ENCODE measurements around the gene KDM2A.
"Not testable (repeated sequence)": the region's sequence is repeated elsewhere in the genome, so short reads cannot be mapped to it uniquely, and the experiment has no call there.

Gene KDM2A

GRCh38 chr11:67253872-67254624, 135.0 kb downstream of the KDM2A start:
- DNase-seq (ENCODE audit: insufficient read length, low spot score) (no peak), FAIRE-seq (no peak)
- no peak for TF ChIP-seq CTCF (IDR thresholded peaks at IDR 0.05; ENCODE audit: insufficient read depth, missing control alignments)

- TF ChIP-seq CTCF (IDR thresholded peaks at IDR 0.05; ENCODE audit: insufficient read depth, missing control alignments), result no peak
- no peak for DNase-seq (ENCODE audit: insufficient read length, low spot score)
- no peak for FAIRE-seq
Measured at GRCh38 chr11:67254798-67255197, 135.7 kb downstream of the KDM2A start.

DNA sequence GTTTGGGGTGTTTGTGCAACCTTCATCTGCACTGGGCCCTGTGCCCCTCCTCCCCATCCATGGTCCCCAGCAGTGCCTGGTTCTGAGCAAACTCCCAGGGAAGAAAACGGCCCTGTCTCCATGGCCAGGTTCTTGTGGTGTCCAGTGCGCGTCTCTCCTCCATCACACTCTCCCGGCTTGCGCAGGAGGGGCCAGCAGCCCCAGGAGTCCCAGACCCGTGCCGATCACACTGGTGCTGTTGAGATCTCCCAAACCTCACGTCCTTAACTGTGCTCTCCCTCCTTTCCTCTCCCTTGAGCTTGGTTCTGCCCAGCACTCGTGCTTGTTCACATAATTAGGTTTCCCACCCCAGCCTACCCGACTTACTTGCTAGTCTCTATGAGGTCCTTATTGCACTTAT, 136.3 kb downstream of the KDM2A start:
- DNase-seq (ENCODE audit: insufficient read length, low spot score) (no peak), FAIRE-seq (no peak)
- no peak for TF ChIP-seq CTCF (IDR thresholded peaks at IDR 0.05; ENCODE audit: insufficient read depth, missing control alignments)

DNA sequence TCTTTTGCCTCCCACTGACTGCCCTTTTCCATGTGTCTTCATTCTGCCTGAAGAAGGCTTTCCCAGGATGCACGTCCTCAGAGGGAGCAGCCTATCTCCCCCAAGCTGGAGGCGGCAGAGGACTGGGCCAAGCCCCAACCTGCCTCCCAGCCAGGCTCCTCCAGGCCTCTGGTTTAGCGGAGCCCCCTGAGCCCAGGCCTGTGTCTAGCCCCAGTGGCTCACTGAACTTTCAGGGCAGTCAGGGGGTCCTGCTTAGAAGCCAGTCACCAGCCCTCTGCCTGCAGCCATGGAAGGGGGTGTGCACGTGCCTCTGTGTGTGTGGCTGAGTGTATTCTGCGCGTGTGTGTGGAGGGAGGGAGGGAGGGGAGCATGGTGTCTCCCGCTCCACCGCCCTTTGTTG, 136.8 kb downstream of the KDM2A start:
- DNase-seq (ENCODE audit: insufficient read length, low spot score) (no peak), FAIRE-seq (no peak)
- no peak for TF ChIP-seq CTCF (IDR thresholded peaks at IDR 0.05; ENCODE audit: insufficient read depth, missing control alignments)

DNA sequence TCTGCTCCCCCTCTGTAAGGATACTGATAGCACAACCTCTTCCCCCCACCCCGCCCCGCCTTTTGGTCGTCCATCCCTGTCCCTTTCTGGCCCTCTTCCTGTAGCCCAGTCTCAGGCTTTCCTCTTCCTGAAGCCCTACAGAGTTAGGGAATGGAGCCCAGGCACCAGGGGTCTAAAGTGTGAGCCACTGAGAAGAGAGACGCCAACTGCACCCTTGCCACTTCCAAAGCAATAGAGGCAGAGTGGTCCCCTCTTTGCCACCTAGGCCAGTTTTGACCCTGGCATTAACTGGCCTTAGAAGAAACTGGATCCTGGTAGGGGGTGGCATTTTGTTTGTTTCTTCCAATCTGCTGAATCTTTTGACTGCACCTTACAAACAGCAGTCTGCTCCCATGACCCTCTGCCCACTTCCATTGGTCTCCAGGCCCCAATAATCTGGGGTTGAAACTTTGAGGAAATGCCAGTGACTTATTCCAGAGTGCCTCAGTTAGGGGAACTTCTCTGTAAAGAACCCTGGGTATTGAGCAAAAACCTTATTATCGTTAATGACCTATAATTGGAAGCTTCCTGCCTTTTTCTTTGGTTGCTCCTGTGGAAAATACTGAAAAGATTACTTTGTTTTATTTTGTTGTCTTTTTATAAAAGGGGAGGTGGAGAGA, 137.5 kb downstream of the KDM2A start:
- FAIRE-seq (no peak), DNase-seq (ENCODE audit: insufficient read length, low spot score) (peak; percentile 5)
- TF ChIP-seq CTCF (IDR thresholded peaks at IDR 0.05; ENCODE audit: insufficient read depth, missing control alignments), result no peak

DNA sequence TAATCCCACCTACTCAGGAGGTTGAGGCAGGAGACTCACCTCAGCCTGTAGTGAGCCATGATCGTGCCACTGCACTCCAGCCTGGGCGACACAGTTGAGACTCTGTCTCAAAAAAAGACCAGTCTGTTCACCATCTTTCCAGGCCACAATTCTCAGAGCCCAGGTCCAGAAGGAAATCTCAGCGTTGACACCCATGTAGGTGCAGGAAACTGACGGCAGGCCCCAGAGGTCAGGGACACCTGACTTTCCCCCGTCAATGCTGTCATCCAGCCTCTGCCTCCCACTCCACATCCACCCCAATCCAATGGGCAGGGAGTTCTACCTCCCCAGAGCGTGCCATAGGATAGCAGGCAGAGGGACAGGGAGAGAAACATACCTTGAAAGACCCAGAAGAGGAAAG, 141.3 kb downstream of the KDM2A start:
- no peak for TF ChIP-seq CTCF (IDR thresholded peaks at IDR 0.05; ENCODE audit: insufficient read depth, missing control alignments)
- no peak for DNase-seq (ENCODE audit: insufficient read length, low spot score)
- FAIRE-seq, result no peak

- not testable (repeated sequence) for FAIRE-seq
- DNase-seq (ENCODE audit: insufficient read length, low spot score), result peak; percentile 84
Measured at GRCh38 chr11:67260885-67261639, 142.0 kb downstream of the KDM2A start.

Data from D721Med (cell line).